DOHH2 (cell line): ENCODE results near the gene RPS13.
"Not testable (repeated sequence)": the region's sequence is repeated elsewhere in the genome, so short reads cannot be mapped to it uniquely, and the experiment has no call there.

Experiments used
- H3F3A ChIP-seq: fragments of 200-600 bp; sonication (generic), shearing (Covaris generic); 2 replicates; pipeline ENCODE4 v1.6.0; 2016; ENCODE audit warnings: antibody characterized with exemption, mild to moderate bottlenecking; ENCODE audit not compliant: control insufficient read depth, insufficient read depth
- H3K27ac ChIP-seq: fragments of 200-600 bp; sonication (generic); 2 replicates; pipeline ENCODE4 v1.5.1; 2014; ENCODE audit warnings: low read depth, mild to moderate bottlenecking, low read length, moderate library complexity
- H3K27me3 ChIP-seq: fragments of 200-600 bp; sonication (generic); 2 replicates; pipeline ENCODE4 v1.6.1; 2014; ENCODE audit warnings: mild to moderate bottlenecking, low read length, mixed read lengths; ENCODE audit not compliant: control insufficient read depth
- H3K36me3 ChIP-seq: fragments of 200-600 bp; sonication (generic); 2 replicates; pipeline ENCODE4 v1.6.1; 2014; ENCODE audit warnings: mild to moderate bottlenecking, low read length, moderate library complexity, mixed read lengths; ENCODE audit not compliant: control insufficient read depth
- H3K4me1 ChIP-seq: fragments of 200-600 bp; sonication (generic); 2 replicates; pipeline ENCODE4 v1.6.1; 2014; ENCODE audit warnings: mild to moderate bottlenecking, low read length, mixed read lengths; ENCODE audit not compliant: control insufficient read depth
- H3K4me2 ChIP-seq: fragments of 200-600 bp; sonication (generic); 2 replicates; pipeline ENCODE4 v1.6.0; 2014; ENCODE audit warnings: mild to moderate bottlenecking, low read length, moderate library complexity
- H3K4me3 ChIP-seq: fragments of 200-600 bp; sonication (generic); 2 replicates; pipeline ENCODE4 v1.5.1; 2014; ENCODE audit warnings: mild to moderate bottlenecking, low read length, mixed read lengths
- H3K79me2 ChIP-seq: fragments of 200-600 bp; sonication (generic); 2 replicates; pipeline ENCODE4 v1.6.1; 2014; ENCODE audit warnings: mild to moderate bottlenecking, low read length, mixed read lengths; ENCODE audit not compliant: control insufficient read depth
- H3K9me2 ChIP-seq: fragments of 200-600 bp; sonication (generic); replicated peaks from 2 replicates; pipeline ENCODE4 v1.6.1; 2014; ENCODE audit warnings: mild to moderate bottlenecking, low read length, mixed read lengths; ENCODE audit not compliant: control insufficient read depth
- H3K9me3 ChIP-seq: fragments of 200-600 bp; sonication (generic); 2 replicates; pipeline ENCODE4 v1.6.1; 2014; ENCODE audit warnings: antibody characterized with exemption, low read length, mixed read lengths; ENCODE audit not compliant: control insufficient read depth, insufficient read depth
- H4K20me1 ChIP-seq: fragments of 200-600 bp; sonication (generic); 2 replicates; pipeline ENCODE4 v1.6.0; 2014; ENCODE audit warnings: low read depth, mild to moderate bottlenecking, antibody characterized with exemption, low read length, moderate library complexity; ENCODE audit not compliant: control insufficient read depth, insufficient read depth
- CTCF ChIP-seq: fragments of 200-600 bp; sonication (generic); IDR thresholded peaks from one replicate; pipeline ENCODE4 v1.5.1; 2014; ENCODE audit warnings: antibody characterized with exemption, mild to moderate bottlenecking, low read depth, low read length; ENCODE audit not compliant: poor library complexity, severe bottlenecking
- EZH2phosphoT487 ChIP-seq: fragments of 200-600 bp; sonication (generic); IDR thresholded peaks from 2 replicates; pipeline ENCODE4 v1.6.1; 2017; ENCODE audit warnings: borderline replicate concordance, mild to moderate bottlenecking, antibody characterized with exemption, low read length, moderate library complexity, mixed read lengths

Gene RPS13

GRCh38 chr11:17067417-17067816, 10.1 kb downstream of the RPS13 start:
- H3K9me3 ChIP-seq = no peaks in the 10 kb centered on the region
- H3K4me1 ChIP-seq = no peaks in the 10 kb centered on the region
- H3K4me2 ChIP-seq = no peak overlapping the region
- H3F3A ChIP-seq = peaks cover 17% of the 10 kb centered on the region; the same call in 1 of the 2 replicates
- H3K27me3 ChIP-seq = no peaks in the 10 kb centered on the region
- H3K79me2 ChIP-seq = no peaks in the 10 kb centered on the region
- H3K9me2 ChIP-seq = no peaks in the 10 kb centered on the region
- H4K20me1 ChIP-seq = no peaks in the 10 kb centered on the region
- H3K36me3 ChIP-seq = 0 out of 2 replicates have a peak, but pooled peaks cover 5% of the 10 kb centered on the region
- no peak overlapping the region for H3K4me3 ChIP-seq
- H3K27ac ChIP-seq = no peak overlapping the region
- TF ChIP-seq EZH2phosphoT487 = no peak
- no peak for TF ChIP-seq CTCF

GRCh38 chr11:17066691-17067090, 10.8 kb downstream of the RPS13 start:
- Histone ChIP-seq H3K4me2 (no peak overlapping the region), H3K79me2 (no peaks in the 10 kb centered on the region), H3K36me3 (0 out of 2 replicates have a peak, but pooled peaks cover 5% of the 10 kb centered on the region), H3K4me3 (no peak overlapping the region), H3K9me2 (no peaks in the 10 kb centered on the region), H3K9me3 (no peaks in the 10 kb centered on the region), H3K27me3 (no peaks in the 10 kb centered on the region), H3K27ac (no peak overlapping the region), H3F3A (peaks cover 13% of the 10 kb centered on the region; the same call in 1 of the 2 replicates), H3K4me1 (no peaks in the 10 kb centered on the region), H4K20me1 (no peaks in the 10 kb centered on the region)
- TF ChIP-seq EZH2phosphoT487 (no peak), CTCF (no peak)

GRCh38 chr11:17063171-17064002, 14.1 kb downstream of the RPS13 start:
- peak; percentile 69 for TF ChIP-seq CTCF
- no peak for TF ChIP-seq EZH2phosphoT487
- H4K20me1 ChIP-seq = no peaks in the 10 kb centered on the region
- no peaks in the 10 kb centered on the region for H3K4me1 ChIP-seq
- H3K36me3 ChIP-seq = no peaks in the 10 kb centered on the region
- no peak overlapping the region for H3K4me3 ChIP-seq
- H3K27ac ChIP-seq = no peak overlapping the region
- no peaks in the 10 kb centered on the region for H3F3A ChIP-seq
- no peak overlapping the region for H3K4me2 ChIP-seq
- no peaks in the 10 kb centered on the region for H3K79me2 ChIP-seq
- H3K9me2 ChIP-seq = no peaks in the 10 kb centered on the region
- no peaks in the 10 kb centered on the region for H3K9me3 ChIP-seq
- no peaks in the 10 kb centered on the region for H3K27me3 ChIP-seq

- not testable (repeated sequence) for H3K9me2 ChIP-seq, H3F3A ChIP-seq, H3K4me3 ChIP-seq, H4K20me1 ChIP-seq, H3K9me3 ChIP-seq, H3K27ac ChIP-seq, H3K79me2 ChIP-seq, H3K4me2 ChIP-seq, H3K27me3 ChIP-seq, H3K36me3 ChIP-seq, H3K4me1 ChIP-seq
These were observed 26.3 kb downstream of the RPS13 start for GRCh38 chr11:17051146-17051545.

- H3K27ac ChIP-seq, H3K9me3 ChIP-seq, H4K20me1 ChIP-seq, H3K27me3 ChIP-seq, H3K4me1 ChIP-seq, H3K79me2 ChIP-seq, H3F3A ChIP-seq, H3K9me2 ChIP-seq, H3K4me3 ChIP-seq, H3K4me2 ChIP-seq, H3K36me3 ChIP-seq: not testable (repeated sequence)
These were observed 29.0 kb downstream of the RPS13 start for GRCh38 chr11:17048491-17048890.
